HG03108 (cell line): ENCODE measurements around the gene CCDC188.

Experiments
- ATAC-seq: cut with Tn5 transposase; IDR thresholded peaks from one replicate; pipeline ENCODE4 v1.9.1; 2021; ENCODE audit warnings: moderate library complexity; ENCODE audit not compliant: unreplicated experiment

CCDC188 gene

DNA sequence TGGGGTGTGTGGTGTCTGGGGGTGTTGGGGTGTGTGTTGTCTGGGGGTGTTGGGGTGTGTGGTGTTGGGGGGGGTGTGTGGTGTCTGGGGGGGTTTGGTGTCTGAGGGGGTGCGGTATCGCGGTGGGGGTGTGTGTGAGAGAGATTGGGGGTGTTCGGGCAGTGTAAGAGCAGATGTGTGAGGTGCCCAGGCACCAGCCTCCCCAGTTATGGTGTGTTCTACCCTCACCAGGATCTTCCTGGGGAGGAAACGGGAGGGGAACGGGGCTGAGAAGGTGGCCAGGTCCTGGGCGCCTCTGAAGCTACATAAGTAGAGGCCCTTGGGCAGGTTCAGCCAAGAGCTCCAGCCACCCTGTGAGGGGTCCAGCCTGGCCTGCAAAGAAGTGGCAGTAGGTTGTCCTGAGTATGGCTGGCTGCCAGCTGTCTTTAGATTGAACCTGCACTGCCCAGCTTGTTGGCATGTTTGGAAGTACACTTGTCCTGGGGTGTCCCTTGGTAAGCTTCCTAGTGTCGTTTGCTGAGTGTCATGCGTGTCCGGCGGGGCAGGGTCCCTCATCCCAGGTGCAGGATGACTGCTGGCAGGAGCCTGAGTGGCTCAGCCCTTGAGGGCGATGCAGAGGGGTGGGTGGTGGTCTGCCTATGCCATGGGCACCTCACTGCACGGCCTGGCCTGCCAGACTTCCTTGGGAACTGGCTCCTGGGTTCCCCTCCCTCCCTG, 27.3 kb downstream of the CCDC188 start:
- ATAC-seq, result no peak

DNA sequence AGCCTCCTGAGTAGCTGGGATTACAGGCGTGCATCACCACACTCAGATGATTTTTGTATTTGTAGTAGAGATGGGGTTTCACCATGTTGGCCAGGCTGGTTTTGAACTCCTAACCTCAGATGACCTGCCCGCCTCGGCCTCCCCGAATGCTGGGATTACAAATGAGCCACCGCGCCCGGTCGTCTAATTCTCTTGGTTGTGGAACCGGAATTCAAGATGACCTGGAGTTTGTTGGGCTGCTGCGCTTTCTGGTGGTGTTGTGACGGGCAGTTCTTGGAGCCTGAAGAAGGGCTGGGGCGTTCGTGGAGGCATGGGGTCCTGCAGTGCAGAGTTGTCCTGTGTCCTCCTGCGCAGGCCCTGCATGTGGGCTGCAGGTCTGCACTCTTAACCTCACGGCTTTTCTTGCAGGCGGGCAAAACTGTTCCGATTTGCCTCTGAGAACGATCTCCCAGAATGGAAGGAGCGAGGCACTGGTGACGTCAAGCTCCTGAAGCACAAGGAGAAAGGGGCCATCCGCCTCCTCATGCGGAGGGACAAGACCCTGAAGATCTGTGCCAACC, 28.9 kb downstream of the CCDC188 start:
- no peak for ATAC-seq

- no peak for ATAC-seq
Measured at GRCh38 chr22:20118300-20119020, 32.4 kb downstream of the CCDC188 start.

DNA sequence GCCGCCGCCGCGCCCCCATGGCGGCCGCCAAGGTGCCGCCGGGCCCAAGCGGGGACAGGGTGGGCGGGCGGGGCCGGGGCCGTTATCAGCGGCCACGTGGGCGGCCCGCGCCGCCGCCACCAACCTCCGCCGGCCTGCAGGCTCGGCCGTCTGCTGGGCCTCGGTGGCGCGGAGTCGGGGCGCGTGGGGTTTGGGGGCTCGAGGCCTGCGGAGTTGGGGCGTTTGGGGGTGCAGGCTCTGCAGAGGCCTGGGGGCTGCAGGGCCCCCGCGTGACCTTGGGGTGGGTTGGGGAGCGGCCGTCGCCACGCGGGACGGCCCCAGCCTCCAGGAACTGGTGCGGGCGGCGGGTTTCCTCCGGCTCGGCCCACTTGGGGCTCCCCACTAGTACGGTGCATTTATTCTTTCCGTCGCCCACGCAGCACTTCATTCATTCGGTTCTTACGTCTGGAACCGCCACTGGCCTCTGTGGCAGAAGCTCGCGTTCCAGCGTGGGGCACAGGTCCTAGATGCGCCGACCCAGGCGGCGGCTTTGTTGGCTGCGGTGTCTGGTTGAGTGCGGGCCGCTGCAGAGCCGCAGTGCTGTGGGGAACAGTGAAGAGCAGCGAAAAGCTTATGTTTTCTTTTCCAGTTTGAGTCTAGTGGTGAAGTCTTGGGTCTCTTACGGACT, 33.1 kb downstream of the CCDC188 start:
- ATAC-seq, result no peak

GRCh38 chr22:20116951-20117632, 33.8 kb downstream of the CCDC188 start, which contains the start of gene TRMT2A:
Gene TRMT2A, minus strand, starts transcription at chr22:20117226. Its CDS starts 320 bp downstream, at chr22:20116906.
- ATAC-seq, result peak; percentile 69

DNA sequence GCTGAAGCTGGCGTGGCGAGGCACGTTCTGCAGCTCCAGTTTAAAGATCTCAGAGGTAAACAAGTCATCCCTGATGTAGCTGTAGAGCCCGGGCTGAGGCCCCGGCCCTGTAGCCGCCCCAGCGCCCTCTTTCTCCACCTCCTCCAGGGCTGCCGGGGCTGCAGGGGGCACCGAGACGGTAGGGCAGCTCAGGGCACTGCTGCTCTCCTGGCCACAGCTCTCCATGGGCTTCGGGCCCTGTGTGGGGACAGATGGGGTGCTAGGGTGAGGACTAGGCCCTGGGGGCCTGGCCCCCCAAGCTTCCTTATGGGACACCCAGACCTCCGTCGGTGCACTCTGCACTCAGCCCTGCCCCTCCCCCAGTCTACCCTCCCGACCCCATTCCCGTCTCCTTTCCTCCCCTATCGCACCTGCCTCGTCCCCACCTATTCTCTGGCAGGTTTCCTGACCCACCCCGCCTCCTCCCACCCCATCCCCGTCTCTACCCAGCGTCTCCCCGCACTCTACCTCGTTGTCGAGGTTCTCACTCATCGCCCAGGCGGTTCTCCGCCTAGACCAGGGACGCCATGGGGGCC, 34.4 kb downstream of the CCDC188 start:
- ATAC-seq, result no peak

- no peak for ATAC-seq
Measured at GRCh38 chr22:20115691-20116375, 35.0 kb downstream of the CCDC188 start, which contains the start of gene RANBP1. Gene RANBP1, plus strand, starts transcription at chr22:20116104. Its CDS starts 81 bp downstream, at chr22:20116185.

GRCh38 chr22:20114506-20115475, 36.1 kb downstream of the CCDC188 start:
- ATAC-seq, result no peak

DNA sequence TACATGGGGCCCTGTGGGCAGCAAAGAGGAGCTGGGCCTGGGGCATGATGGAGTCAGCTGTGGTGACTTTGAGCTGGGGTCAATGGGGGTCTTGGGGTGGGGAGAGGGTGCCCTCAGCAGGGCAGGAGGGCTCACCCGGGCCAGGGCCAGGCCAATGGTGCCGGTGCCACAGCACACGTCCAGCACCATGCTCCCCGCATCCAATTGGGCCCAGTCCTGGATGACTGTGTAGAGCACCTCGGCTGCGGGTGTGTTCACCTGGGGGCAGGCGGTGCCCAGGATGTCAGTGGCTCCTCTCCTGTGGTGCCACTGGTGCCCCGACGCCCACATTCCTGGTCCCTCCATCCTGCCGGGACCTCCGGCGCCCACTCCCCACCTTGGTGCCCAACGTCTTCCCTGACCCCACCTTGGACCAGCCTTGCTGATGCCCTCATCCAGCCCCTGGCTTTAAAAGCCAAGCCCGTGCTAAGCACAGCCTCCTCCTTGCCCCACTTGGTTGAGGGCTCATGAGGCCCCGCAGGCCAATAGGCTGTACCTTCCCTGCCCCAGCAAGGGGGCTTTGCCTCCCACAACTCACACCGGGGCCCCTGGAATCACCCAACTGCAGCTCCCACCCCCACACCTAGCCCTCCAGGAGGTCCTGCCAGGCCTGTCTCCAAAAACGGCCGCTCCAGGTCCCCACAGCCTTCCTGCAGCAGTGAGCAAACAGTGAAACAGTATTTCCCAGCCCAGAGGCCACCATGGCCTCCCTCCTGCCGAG, 37.1 kb downstream of the CCDC188 start:
- ATAC-seq, result no peak

DNA sequence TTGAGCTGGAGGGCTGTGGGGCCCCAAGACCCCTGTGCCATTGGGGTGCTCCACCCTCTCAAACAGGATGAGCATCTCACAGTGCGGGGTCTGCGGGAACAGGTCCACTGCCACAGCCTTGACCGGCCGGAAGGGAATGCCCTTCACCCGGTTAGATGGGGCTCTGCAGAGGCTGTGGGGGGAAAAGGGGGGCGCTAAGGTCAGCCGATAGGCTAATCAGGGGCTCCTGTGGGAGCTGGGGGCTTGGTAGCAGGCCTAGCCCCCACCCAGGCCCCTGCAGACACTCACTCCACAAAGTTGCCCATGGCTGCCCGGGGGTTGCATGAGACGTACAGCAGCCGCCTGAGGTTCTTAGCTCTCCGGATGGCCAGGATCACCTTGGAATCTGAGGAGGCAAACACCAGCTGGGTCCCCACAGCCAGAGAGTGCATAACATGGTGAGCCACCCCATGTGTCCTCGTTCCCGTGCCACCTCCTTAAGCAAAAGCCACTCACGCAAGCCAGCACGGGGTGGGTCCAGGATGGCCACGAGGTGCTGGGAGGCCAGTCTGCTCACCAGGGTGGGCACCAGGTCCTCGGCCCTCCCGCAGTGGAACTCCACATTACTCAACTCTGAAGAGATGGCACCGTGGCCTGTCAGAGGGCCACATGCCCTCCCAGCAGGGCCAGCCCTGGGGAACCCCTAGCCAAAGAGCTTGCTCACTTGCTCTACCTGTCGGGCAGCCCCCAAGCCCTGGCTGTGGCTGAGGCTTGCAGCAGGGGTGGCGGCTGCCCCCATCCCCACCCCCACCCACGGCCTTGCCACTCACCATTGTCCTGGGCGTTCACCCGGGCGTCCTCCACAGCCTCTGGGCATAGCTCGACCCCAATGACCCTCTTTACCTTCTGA, 38.0 kb downstream of the CCDC188 start:
- no peak for ATAC-seq

GRCh38 chr22:20111689-20112622, 38.9 kb downstream of the CCDC188 start:
- no peak for ATAC-seq

DNA sequence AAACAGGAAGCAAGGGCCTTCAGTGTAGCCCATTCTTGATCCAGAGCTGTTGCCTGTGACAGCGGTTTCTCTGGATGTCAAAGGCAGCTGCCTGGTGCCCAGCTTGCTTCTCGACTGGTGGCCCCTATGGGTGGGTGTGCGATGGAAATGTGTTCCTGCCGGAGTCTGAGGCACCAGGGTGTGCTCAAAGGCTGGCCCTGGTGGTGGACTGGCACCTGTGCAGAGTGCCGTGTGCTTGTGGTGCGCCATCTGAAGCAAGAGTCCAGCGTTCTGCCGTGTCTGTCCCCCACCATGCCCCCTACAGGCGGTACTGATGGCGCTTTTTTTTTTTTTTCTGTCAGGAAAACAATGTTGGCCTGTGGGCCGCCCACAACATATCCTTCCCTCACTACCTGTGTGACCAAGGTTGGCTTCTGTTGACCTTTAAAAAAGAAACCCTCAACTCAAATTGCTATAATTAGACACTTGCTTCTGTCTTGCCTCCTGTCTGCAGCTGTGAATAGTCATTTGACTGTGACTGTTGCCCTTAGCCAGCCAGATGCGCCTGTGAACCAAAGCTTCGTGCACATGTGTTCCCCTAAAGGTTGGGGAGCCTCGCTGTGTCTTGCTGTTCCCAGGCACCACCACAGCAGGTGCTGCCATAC, 39.7 kb downstream of the CCDC188 start:
- no peak for ATAC-seq

GRCh38 chr22:20110359-20110985, 40.4 kb downstream of the CCDC188 start:
- ATAC-seq, result no peak

- no peak for ATAC-seq
Measured at GRCh38 chr22:20109411-20110358, 41.2 kb downstream of the CCDC188 start.
